Tibial nerve (tissue), 4 donors: ENCODE results near the gene FZD7. TPM values are rescaled to one million over a fixed set of nuclear protein-coding genes. Genes with fewer than 3 reads are reported as not detected.

Experiments
- DNase-seq, 2 donors: peaks; one replicate each; pipeline ENCODE4 v3.0.0-alpha.2; 2019; ENCODE audit warnings: low spot score in 2 of 2
- H3K27ac ChIP-seq, 4 donors: fragments of 200-600 bp; sonication (generic) in 3 of 4; one replicate each; pipeline ENCODE4 v1.5.1; 2017 to 2019; ENCODE audit warnings: mild to moderate bottlenecking in 1 of 4
- H3K27me3 ChIP-seq, 2 donors: fragments of 200-600 bp; sonication (generic) in 1 of 2; one replicate each; pipeline versions ENCODE4 v1.5.1 to v1.6.0; 2017 to 2019
- H3K36me3 ChIP-seq, 3 donors: fragments of 200-600 bp; sonication (generic); one replicate each; pipeline ENCODE4 v1.5.1; 2018 to 2019
- H3K4me1 ChIP-seq, 4 donors: fragments of 200-600 bp; sonication (generic) in 3 of 4; one replicate each; pipeline ENCODE4 v1.5.1; 2017 to 2019
- H3K4me3 ChIP-seq, 4 donors: fragments of 200-600 bp; sonication (generic) in 3 of 4; one replicate each; pipeline ENCODE4 v1.5.1; 2017 to 2019; ENCODE audit warnings: mild to moderate bottlenecking in 1 of 4, moderate library complexity in 1 of 4
- H3K9me3 ChIP-seq, 4 donors: fragments of 200-600 bp; sonication (generic) in 3 of 4; one replicate each; pipeline ENCODE4 v1.5.1; 2017 to 2019
- CTCF ChIP-seq, 5 experiments: fragments of 200-600 bp in 3 of 5; fragments of 450-650 bp in 2 of 5; sonication (generic) in 3 of 5; IDR thresholded peaks; one replicate each; pipeline ENCODE4 v1.5.1; 2016 to 2019; ENCODE audit warnings: antibody characterized with exemption in 5 of 5, mild to moderate bottlenecking in 3 of 5, moderate library complexity in 2 of 5
- EP300 ChIP-seq, 2 donors: sonication (generic); formaldehyde crosslinking; IDR thresholded peaks; one replicate each; pipeline ENCODE4 v1.6.1; 2017; ENCODE audit warnings: antibody characterized with exemption in 2 of 2, mild to moderate bottlenecking in 1 of 2
- POLR2A ChIP-seq, 2 donors: fragments of 450-650 bp; IDR thresholded peaks; one replicate each; pipeline ENCODE4 v1.6.1; 2017; ENCODE audit warnings: antibody characterized with exemption in 2 of 2, mild to moderate bottlenecking in 2 of 2, moderate library complexity in 2 of 2
- WGBS, 2 donors: methylation state at CpG; one replicate each; pipeline ENCODE4 v1.1.5; 2018; 5-methylcytosine and 5-hydroxymethylcytosine counted together
- total RNA-seq, 4 donors: library from RNA; depleted of rRNA; stranded (reverse); fragments of >200 nt; gene quantifications; one replicate each; pipeline ENCODE4 v1.1.0, GENCODE V29; 2016

Gene FZD7
- total RNA-seq, 4 donors from 2014 or later = 7.2 to 14.2 (median 11.1) TPM

DNA sequence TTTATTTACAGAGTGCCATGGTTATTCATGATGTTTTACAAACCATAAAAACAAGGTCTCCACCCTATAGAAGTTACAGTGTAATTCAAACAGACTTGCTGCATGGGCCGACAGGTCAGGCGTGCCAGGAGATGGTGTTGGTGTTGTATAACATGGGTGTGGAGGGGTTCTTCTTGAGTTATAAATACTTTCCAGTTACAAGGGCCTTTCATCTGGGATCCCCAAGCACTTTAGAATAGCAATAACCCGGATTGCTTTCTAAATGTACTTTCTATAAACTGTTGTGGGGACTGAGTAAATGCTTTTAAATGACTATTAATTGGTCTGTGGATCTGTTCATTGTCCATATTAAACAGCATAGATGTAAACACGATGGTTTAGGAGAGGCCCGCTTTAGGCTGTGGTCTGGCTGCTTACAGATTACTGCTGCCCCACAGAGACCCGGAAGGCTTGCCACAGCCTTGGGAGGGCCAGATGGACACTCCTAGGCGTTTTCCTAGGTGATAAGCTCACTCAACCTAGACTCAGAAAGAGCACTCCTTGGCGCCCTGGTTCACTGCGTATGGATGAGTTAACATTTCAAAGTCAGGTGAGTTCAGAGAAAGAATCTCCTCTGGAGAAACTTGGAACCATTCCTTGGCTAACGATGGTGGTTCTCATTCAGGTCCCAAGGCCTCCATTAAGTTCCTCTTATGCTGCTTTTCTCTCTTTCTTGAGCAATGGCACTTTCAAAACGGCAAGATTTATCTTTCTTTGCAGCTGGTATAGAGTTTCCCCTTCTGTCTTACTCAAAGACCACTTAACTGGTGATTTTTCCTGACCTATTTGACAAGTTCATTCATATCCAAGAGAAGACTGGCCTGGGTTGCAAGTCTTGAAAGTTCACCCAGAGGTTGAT, 35.8 kb downstream of the FZD7 start:
- Histone ChIP-seq H3K9me3 (no peaks in the 10 kb centered on the region), H3K27ac (no peak overlapping the region), H3K27me3 (no peaks in the 10 kb centered on the region), H3K36me3 (no peaks in the 10 kb centered on the region), H3K4me3 (no peak overlapping the region), H3K4me1 (peaks cover 0 to 15% (median 3%) of the 10 kb centered on the region in 4 donors)
- TF ChIP-seq EP300 (IDR thresholded peaks at IDR 0.05) (no peak), CTCF (IDR thresholded peaks at IDR 0.05) (no peak), POLR2A (IDR thresholded peaks at IDR 0.05) (no peak)
- WGBS, 2 donors = 75 to 81% methylated on average over 11 of the region's 11 CpGs
- DNase-seq = no peak

DNA sequence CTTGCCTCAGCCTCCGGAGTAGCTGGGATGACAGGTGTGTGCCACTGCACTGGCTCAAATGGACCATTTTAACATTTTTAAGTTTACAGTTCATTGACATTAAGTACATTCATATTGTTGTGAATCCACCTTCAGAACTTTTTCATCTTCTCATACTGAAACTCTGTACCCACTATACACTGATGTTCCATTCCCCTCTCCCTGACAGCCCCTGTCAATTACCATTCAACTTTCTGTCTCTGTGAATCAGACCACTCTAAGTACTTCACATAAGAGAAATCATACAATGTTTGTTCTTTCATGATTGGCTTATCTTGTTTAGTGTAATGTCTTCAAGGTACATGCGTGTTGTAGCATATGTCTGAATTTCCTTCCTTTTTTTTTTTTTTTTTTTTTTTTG, 37.5 kb downstream of the FZD7 start:
- Histone ChIP-seq H3K4me1 (peaks cover 0 to 6% (median 0%) of the 10 kb centered on the region in 4 donors), H3K27me3 (no peaks in the 10 kb centered on the region), H3K36me3 (no peaks in the 10 kb centered on the region), H3K27ac (no peak overlapping the region), H3K4me3 (no peak overlapping the region), H3K9me3 (no peaks in the 10 kb centered on the region)
- no peak for TF ChIP-seq CTCF (IDR thresholded peaks at IDR 0.05)
- 96 to 97% methylated on average over 2 of the region's 2 CpGs for WGBS, 2 donors
- DNase-seq = no peak

GRCh38 chr2:202072226-202072625, 38.6 kb downstream of the FZD7 start:
- Histone ChIP-seq H3K36me3 (no peaks in the 10 kb centered on the region), H3K9me3 (no peaks in the 10 kb centered on the region), H3K4me1 (peaks cover 0 to 6% (median 0%) of the 10 kb centered on the region in 4 donors), H3K27me3 (no peaks in the 10 kb centered on the region), H3K27ac (no peak overlapping the region), H3K4me3 (no peak overlapping the region)
- no peak for DNase-seq
- 59 to 88% methylated on average over 2 of the region's 2 CpGs for WGBS, 2 donors
- no peak for TF ChIP-seq EP300 (IDR thresholded peaks at IDR 0.05)
- no peak for TF ChIP-seq POLR2A (IDR thresholded peaks at IDR 0.05)
- peak in 1 of 5 experiments; percentile 13 for TF ChIP-seq CTCF (IDR thresholded peaks at IDR 0.05)

GRCh38 chr2:202072737-202073401, 39.2 kb downstream of the FZD7 start, which contains the start of gene KIAA2012:
Gene KIAA2012 (plus strand): TSS chr2:202073255. CDS start chr2:202073628, 373 bp downstream.
- H3K27me3 ChIP-seq = no peaks in the 10 kb centered on the region
- TF ChIP-seq EP300 (IDR thresholded peaks at IDR 0.05) (no peak), POLR2A (IDR thresholded peaks at IDR 0.05) (no peak), CTCF (IDR thresholded peaks at IDR 0.05) (no peak)
- H3K9me3 ChIP-seq = no peaks in the 10 kb centered on the region
- no peak for DNase-seq
- no peak within 1 kb of the TSS for H3K27ac ChIP-seq
- no peak within 1 kb of the TSS for H3K4me3 ChIP-seq
- 40 to 52% methylated on average over 11 of the region's 11 CpGs for WGBS, 2 donors
- peaks cover 0 to 6% (median 0%) of the 10 kb centered on the region in 4 donors for H3K4me1 ChIP-seq
- no peaks in the 10 kb centered on the region for H3K36me3 ChIP-seq

DNA sequence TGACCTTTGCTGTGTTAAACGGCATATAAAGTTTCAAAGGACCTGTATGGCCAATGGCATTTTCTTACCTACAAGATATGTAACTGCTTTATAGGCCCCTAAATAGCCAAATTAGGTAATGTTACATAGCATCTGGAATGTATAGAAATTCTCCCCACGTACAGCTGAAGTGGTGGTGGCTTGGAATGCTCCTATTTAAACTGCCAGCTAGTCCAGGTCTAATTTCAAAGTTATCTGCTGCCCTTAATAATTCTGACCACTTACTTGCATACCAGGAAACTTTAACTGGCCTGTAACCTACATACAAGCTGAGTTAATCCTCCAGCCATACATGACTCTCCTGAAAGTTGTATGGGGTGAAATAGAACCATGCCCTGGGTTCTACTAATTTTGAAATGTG, 40.7 kb downstream of the FZD7 start:
- DNase-seq = no peak
- H3K36me3 ChIP-seq = no peaks in the 10 kb centered on the region
- no peak overlapping the region for H3K4me3 ChIP-seq
- WGBS, 2 donors = 83 to 86% methylated on average over 2 of the region's 2 CpGs
- TF ChIP-seq POLR2A (IDR thresholded peaks at IDR 0.05) (no peak), EP300 (IDR thresholded peaks at IDR 0.05) (no peak), CTCF (IDR thresholded peaks at IDR 0.05) (no peak)
- H3K9me3 ChIP-seq = no peaks in the 10 kb centered on the region
- peaks cover 0 to 6% (median 0%) of the 10 kb centered on the region in 4 donors for H3K4me1 ChIP-seq
- H3K27me3 ChIP-seq = no peaks in the 10 kb centered on the region
- no peak overlapping the region for H3K27ac ChIP-seq
